Measurements from ENCODE around the gene CHSY1. TPM values are rescaled to one million over a fixed set of nuclear protein-coding genes. Genes with fewer than 3 reads are reported as not detected.

Gene CHSY1
- polyA plus RNA-seq, 3 donors, result 2.7 to 19.0 (median 3.0) TPM

DNA sequence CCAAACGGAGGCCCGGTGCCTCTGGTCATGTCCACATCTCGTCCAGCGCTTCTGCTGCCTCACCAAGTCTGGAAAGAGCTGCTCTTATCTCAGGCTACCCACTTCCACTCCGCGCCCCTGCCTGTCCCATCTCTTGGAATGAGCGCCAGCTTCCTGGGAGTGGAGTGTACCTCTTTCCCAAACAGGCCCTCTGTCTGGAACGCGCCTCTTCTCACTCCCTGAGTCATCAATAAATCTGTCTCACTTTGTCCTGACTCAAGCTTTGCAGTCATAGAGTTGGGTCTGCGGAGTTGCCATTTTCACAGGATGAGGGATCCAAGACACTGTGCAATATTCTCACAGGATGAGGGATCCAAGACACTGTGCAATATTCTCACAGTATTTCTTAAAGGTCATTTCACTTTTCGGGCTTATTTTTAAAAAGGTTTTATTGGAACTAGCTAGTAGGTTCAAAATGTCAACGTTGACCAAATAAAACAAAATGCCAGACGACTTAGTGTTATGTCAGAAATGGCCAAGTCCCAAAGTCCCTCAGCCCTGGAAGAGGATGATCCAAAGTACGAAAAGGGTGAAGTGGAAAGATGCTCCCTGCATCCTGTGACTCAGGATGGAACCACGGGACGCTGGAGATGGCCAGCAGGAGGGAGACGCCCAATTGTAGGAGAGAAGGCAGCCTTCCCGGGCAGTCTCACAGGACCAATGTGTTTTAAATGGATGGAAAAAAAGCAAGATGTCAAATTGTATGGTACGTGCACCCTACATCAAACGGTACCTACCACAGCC, 81.1 kb downstream of the CHSY1 start:
- Histone ChIP-seq H3K27ac (ENCODE audit: low read depth in 1 of 2, low read length in 2 of 2) (no peak overlapping the region), H4K20me1 (ENCODE audit: insufficient read depth, low read length) (no peaks in the 10 kb centered on the region), H3K79me2 (ENCODE audit: insufficient read depth, low read length) (peaks cover 22% of the 10 kb centered on the region), H3K9me3 (replicated peaks in 1 of 2; ENCODE audit: control insufficient read depth in 1 of 2, insufficient read depth in 1 of 2, low read length in 2 of 2) (peaks cover 6 to 7% of the 10 kb centered on the region in 2 donors), H3K4me3 (replicated peaks in 1 of 3; ENCODE audit: low read depth in 2 of 3, low read length in 3 of 3) (no peak overlapping the region), H3K4me2 (replicated peaks; ENCODE audit: extremely low read depth, low read length, poor library complexity, severe bottlenecking) (no peak overlapping the region), H3K9ac (ENCODE audit: insufficient read depth, low read length, poor library complexity, severe bottlenecking) (no peak overlapping the region), H3K36me3 (replicated peaks in 1 of 2; ENCODE audit: control insufficient read depth in 1 of 2, insufficient read depth in 2 of 2, low read length in 2 of 2) (no peaks in the 10 kb centered on the region), H3K4me1 (ENCODE audit: control insufficient read depth in 1 of 2, insufficient read depth in 2 of 2, low read length in 2 of 2) (peaks cover 52 to 59% of the 10 kb centered on the region in 2 donors), H2AFZ (ENCODE audit: insufficient read depth, low read depth, low read length, poor library complexity, severe bottlenecking) (no peak overlapping the region), H3K27me3 (ENCODE audit: control insufficient read depth in 2 of 2, insufficient read depth in 2 of 2, low read length in 2 of 2) (no peaks in the 10 kb centered on the region)
- DNase-seq, result no peak
- TF ChIP-seq, protein P1, sequence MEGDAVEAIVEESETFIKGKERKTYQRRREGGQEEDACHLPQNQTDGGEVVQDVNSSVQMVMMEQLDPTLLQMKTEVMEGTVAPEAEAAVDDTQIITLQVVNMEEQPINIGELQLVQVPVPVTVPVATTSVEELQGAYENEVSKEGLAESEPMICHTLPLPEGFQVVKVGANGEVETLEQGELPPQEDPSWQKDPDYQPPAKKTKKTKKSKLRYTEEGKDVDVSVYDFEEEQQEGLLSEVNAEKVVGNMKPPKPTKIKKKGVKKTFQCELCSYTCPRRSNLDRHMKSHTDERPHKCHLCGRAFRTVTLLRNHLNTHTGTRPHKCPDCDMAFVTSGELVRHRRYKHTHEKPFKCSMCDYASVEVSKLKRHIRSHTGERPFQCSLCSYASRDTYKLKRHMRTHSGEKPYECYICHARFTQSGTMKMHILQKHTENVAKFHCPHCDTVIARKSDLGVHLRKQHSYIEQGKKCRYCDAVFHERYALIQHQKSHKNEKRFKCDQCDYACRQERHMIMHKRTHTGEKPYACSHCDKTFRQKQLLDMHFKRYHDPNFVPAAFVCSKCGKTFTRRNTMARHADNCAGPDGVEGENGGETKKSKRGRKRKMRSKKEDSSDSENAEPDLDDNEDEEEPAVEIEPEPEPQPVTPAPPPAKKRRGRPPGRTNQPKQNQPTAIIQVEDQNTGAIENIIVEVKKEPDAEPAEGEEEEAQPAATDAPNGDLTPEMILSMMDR (IDR thresholded peaks at IDR 0.05), result no peak
- Mint-ChIP-seq H3K27me3 (ENCODE audit: low read depth in 3 of 3) (peaks cover 0 to 2% (median 0%) of the 10 kb centered on the region in 3 donors), H3K9me3 (peaks cover 7 to 13% (median 10%) of the 10 kb centered on the region in 7 donors), H3K4me1 (peaks cover 73% of the 10 kb centered on the region), H3K27ac (peak overlapping the region in 2 of 7 donors; percentile 13 to 28), H3K36me3 (peaks cover 27 to 28% of the 10 kb centered on the region in 2 donors), H3K4me3 (no peak overlapping the region)
- WGBS (ENCODE audit: insufficient coverage), result 91% methylated on average over 16 of the region's 20 CpGs
- intact Hi-C loops (cut with micrococcal nuclease), result no loop called here

- no peak overlapping the region for H3K4me2 ChIP-seq (replicated peaks; ENCODE audit: extremely low read depth, low read length, poor library complexity, severe bottlenecking)
- H3K4me1 ChIP-seq (ENCODE audit: control insufficient read depth in 1 of 2, insufficient read depth in 2 of 2, low read length in 2 of 2), result peaks cover 40 to 57% of the 10 kb centered on the region in 2 donors
- peaks cover 9 to 25% (median 20%) of the 10 kb centered on the region in 7 donors for H3K9me3 Mint-ChIP-seq
- peaks cover 15% of the 10 kb centered on the region for H3K79me2 ChIP-seq (ENCODE audit: insufficient read depth, low read length)
- H3K27ac Mint-ChIP-seq, result peak overlapping the region in 2 of 7 donors; percentile 60 to 65
- no peak overlapping the region for H3K4me3 Mint-ChIP-seq
- no peaks in the 10 kb centered on the region for H3K27me3 ChIP-seq (ENCODE audit: control insufficient read depth in 2 of 2, insufficient read depth in 2 of 2, low read length in 2 of 2)
- no peaks in the 10 kb centered on the region for H3K36me3 ChIP-seq (replicated peaks in 1 of 2; ENCODE audit: control insufficient read depth in 1 of 2, insufficient read depth in 2 of 2, low read length in 2 of 2)
- no peak for DNase-seq
- H3K4me1 Mint-ChIP-seq, result peaks cover 66% of the 10 kb centered on the region
- H3K4me3 ChIP-seq (replicated peaks in 1 of 3; ENCODE audit: low read depth in 2 of 3, low read length in 3 of 3), result no peak overlapping the region
- 87% methylated on average over 6 of the region's 19 CpGs for WGBS (ENCODE audit: insufficient coverage)
- TF ChIP-seq, protein P1 (IDR thresholded peaks at IDR 0.05), result no peak
- peaks cover 20 to 21% of the 10 kb centered on the region in 2 donors for H3K36me3 Mint-ChIP-seq
- no peak overlapping the region for H3K9ac ChIP-seq (ENCODE audit: insufficient read depth, low read length, poor library complexity, severe bottlenecking)
- H3K27me3 Mint-ChIP-seq (ENCODE audit: low read depth in 3 of 3), result peaks cover 0 to 2% (median 0%) of the 10 kb centered on the region in 3 donors
- H3K9me3 ChIP-seq (replicated peaks in 1 of 2; ENCODE audit: control insufficient read depth in 1 of 2, insufficient read depth in 1 of 2, low read length in 2 of 2), result peaks cover 10 to 15% of the 10 kb centered on the region in 2 donors
- intact Hi-C loops (cut with micrococcal nuclease), result no loop called here
- no peak overlapping the region for H2AFZ ChIP-seq (ENCODE audit: insufficient read depth, low read depth, low read length, poor library complexity, severe bottlenecking)
- no peaks in the 10 kb centered on the region for H4K20me1 ChIP-seq (ENCODE audit: insufficient read depth, low read length)
- H3K27ac ChIP-seq (ENCODE audit: low read depth in 1 of 2, low read length in 2 of 2), result peak overlapping the region in 1 of 2 donors; percentile 80
These were observed 82.3 kb downstream of the CHSY1 start for GRCh38 chr15:101169495-101170071.

Measured in CD14-positive monocyte (primary cell).